SK-N-SH treated with all-trans-retinoic acid at 6 μM for 48 hours (cell line): ENCODE results near the gene SLAIN1.

ENCODE experiments used
- PATZ1 ChIP-seq: fragments of 250-450 bp; sonication (Bioruptor Pico); IDR thresholded peaks from 2 replicates; pipeline ENCODE4 v1.8.0; 2020; ENCODE audit warnings: mild to moderate bottlenecking, moderate library complexity, borderline replicate concordance
- POU6F1 ChIP-seq: fragments of 250-450 bp; sonication (Bioruptor Pico); IDR thresholded peaks from 2 replicates; pipeline ENCODE4 v1.8.0; 2021; ENCODE audit warnings: low read depth, mild to moderate bottlenecking, moderate library complexity, borderline replicate concordance
- TSHZ2 ChIP-seq: fragments of 250-450 bp; sonication (Bioruptor Pico); IDR thresholded peaks from 2 replicates; pipeline ENCODE4 v1.5.0; 2020; ENCODE audit warnings: mild to moderate bottlenecking, moderate library complexity

GRCh38 chr13:77693449-77693940 lies 4.0 kb upstream of the SLAIN1 start:
- TF ChIP-seq PATZ1 (CRISPR knock-in tag) (no peak), POU6F1 (CRISPR knock-in tag) (no peak), TSHZ2 (no peak)
